GM18951 (cell line): ENCODE measurements around the gene NEDD8.

Source experiments
- POLR2A ChIP-seq: IDR thresholded peaks from 4 replicates; pipeline ENCODE4 v1.6.1; 2011; ENCODE audit warnings: mild to moderate bottlenecking; ENCODE audit not compliant: insufficient read length, insufficient read depth; ENCODE audit errors: extremely low read depth
- in situ Hi-C: fragments of 300-500 bp; cut with MboI; formaldehyde crosslinking; loops from one replicate; pipeline ENCODE4 v1.12.0; 2022; ENCODE audit warnings: low sequenced_read_pairs, mixed read lengths, inconsistent platforms; ENCODE audit not compliant: unreplicated experiment

Gene NEDD8

GRCh38 chr14:24172261-24172860, 59.8 kb downstream of the NEDD8 start:
- in situ Hi-C loops = no loop called here
- TF ChIP-seq POLR2A = no peak

- TF ChIP-seq POLR2A = peak; percentile 59
- in situ Hi-C loops = no loop called here
Measured at GRCh38 chr14:24171422-24172260, 60.5 kb downstream of the NEDD8 start, which contains the start of gene REC8. Gene REC8, plus strand, starts transcription at chr14:24172080. Its CDS starts 473 bp downstream, at chr14:24172553.

GRCh38 chr14:24167469-24168114, 64.6 kb downstream of the NEDD8 start:
- in situ Hi-C loops = no loop called here
- no peak for TF ChIP-seq POLR2A
